ENCODE data around the gene SYNDIG1.

SYNDIG1 gene

GRCh38 chr20:24699321-24700165 lies 230.1 kb downstream of the SYNDIG1 start:
- no peak for DNase-seq

- no peak for DNase-seq
Measured at GRCh38 chr20:24700166-24700860, 230.9 kb downstream of the SYNDIG1 start.

GRCh38 chr20:24701027-24701426 lies 231.6 kb downstream of the SYNDIG1 start:
- no peak for DNase-seq

GRCh38 chr20:24701668-24702067 lies 232.2 kb downstream of the SYNDIG1 start:
- DNase-seq, result no peak

- DNase-seq, result no peak
Measured at GRCh38 chr20:24702501-24703283, 233.3 kb downstream of the SYNDIG1 start.

- no peak for DNase-seq
Measured at GRCh38 chr20:24703284-24703610, 233.8 kb downstream of the SYNDIG1 start.

- DNase-seq, result no peak
Measured at GRCh38 chr20:24704899-24705298, 235.5 kb downstream of the SYNDIG1 start.

- DNase-seq, result peak; percentile 26
Measured at GRCh38 chr20:24705486-24705885, 236.1 kb downstream of the SYNDIG1 start.

- DNase-seq, result no peak
Measured at GRCh38 chr20:24708411-24709295, 239.2 kb downstream of the SYNDIG1 start.

Data from inflammatory macrophage treated with lipopolysaccharide for 4 hours (primary cell).